Measurements from ENCODE around the gene MMD.
"Not testable (repeated sequence)": the region's sequence is repeated elsewhere in the genome, so short reads cannot be mapped to it uniquely, and the experiment has no call there.

The MMD gene

GRCh38 chr17:55421179-55421934, at the start of gene MMD:
TSS of gene MMD (minus strand) at chr17:55421835. CDS start at chr17:55421695, 140 bp downstream.
- H3K4me3 ChIP-seq (ENCODE audit: low read length) = peak within 1 kb of the TSS; percentile 76
- DNase-seq (ENCODE audit: low read depth) = peak; percentile 46
- no peak for TF ChIP-seq CTCF (IDR thresholded peaks at IDR 0.05; ENCODE audit: insufficient read depth, low read depth, low read length, missing control alignments)

- TF ChIP-seq CTCF (IDR thresholded peaks at IDR 0.05; ENCODE audit: insufficient read depth, low read depth, low read length, missing control alignments) = no peak
- DNase-seq (ENCODE audit: low read depth) = no peak
- H3K4me3 ChIP-seq (ENCODE audit: low read length) = no peak overlapping the region
Measured at GRCh38 chr17:55466671-55467070, 45.0 kb upstream of the MMD start.

- not testable (repeated sequence) for DNase-seq (ENCODE audit: low read depth); H3K4me3 ChIP-seq (ENCODE audit: low read length)
Measured at GRCh38 chr17:55465771-55466170, 44.1 kb upstream of the MMD start.

- TF ChIP-seq CTCF (IDR thresholded peaks at IDR 0.05; ENCODE audit: insufficient read depth, low read depth, low read length, missing control alignments) = no peak
- no peak for DNase-seq (ENCODE audit: low read depth)
- no peak overlapping the region for H3K4me3 ChIP-seq (ENCODE audit: low read length)
Measured at GRCh38 chr17:55463600-55463999, 42.0 kb upstream of the MMD start.

GRCh38 chr17:55462711-55463110, 41.1 kb upstream of the MMD start:
- TF ChIP-seq CTCF (IDR thresholded peaks at IDR 0.05; ENCODE audit: insufficient read depth, low read depth, low read length, missing control alignments) = no peak
- H3K4me3 ChIP-seq (ENCODE audit: low read length) = no peak overlapping the region
- DNase-seq (ENCODE audit: low read depth) = no peak

GRCh38 chr17:55462234-55462633, 40.6 kb upstream of the MMD start:
- DNase-seq (ENCODE audit: low read depth) = no peak
- H3K4me3 ChIP-seq (ENCODE audit: low read length) = no peak overlapping the region
- TF ChIP-seq CTCF (IDR thresholded peaks at IDR 0.05; ENCODE audit: insufficient read depth, low read depth, low read length, missing control alignments) = no peak

- TF ChIP-seq CTCF (IDR thresholded peaks at IDR 0.05; ENCODE audit: insufficient read depth, low read depth, low read length, missing control alignments) = no peak
- DNase-seq (ENCODE audit: low read depth) = peak; percentile 85
- H3K4me3 ChIP-seq (ENCODE audit: low read length) = no peak overlapping the region
Measured at GRCh38 chr17:55458978-55459377, 37.3 kb upstream of the MMD start.
